ENCODE results near the gene ADRB1. TPM values are rescaled to one million over a fixed set of nuclear protein-coding genes. Genes with fewer than 3 reads are reported as not detected.

Gene ADRB1
- total RNA-seq, 1 experiment from 2014 or later, result 2.3 TPM

GRCh38 chr10:114073395-114074186 lies 29.9 kb downstream of the ADRB1 start:
- BruUV-seq (replicated peaks), result no TSS peak
- no peaks in the 10 kb centered on the region for H3K27me3 Mint-ChIP-seq (ENCODE audit: insufficient read depth, unreplicated experiment)
- TF ChIP-seq CTCF (IDR thresholded peaks at IDR 0.05; ENCODE audit: insufficient read depth in 1 of 2, low read depth in 1 of 2, low read length in 1 of 2, severe bottlenecking in 1 of 2, unreplicated experiment in 1 of 2), result no peak
- ChIA-PET POLR2A (no interaction called here), CTCF (no interaction called here)
- H3K9me3 Mint-ChIP-seq (ENCODE audit: unreplicated experiment), result no peaks in the 10 kb centered on the region
- DNase-seq, result no peak
- intact Hi-C loops (cut with micrococcal nuclease; ENCODE audit: unreplicated experiment), result no loop called here
- Histone ChIP-seq H3K9me3 (no peaks in the 10 kb centered on the region), H3K27me3 (replicated peaks; ENCODE audit: control insufficient read depth, insufficient read depth, low read length) (no peaks in the 10 kb centered on the region), H3K4me1 (no peaks in the 10 kb centered on the region), H3K4me3 (ENCODE audit: low read depth, low read length) (no peak overlapping the region), H3K36me3 (ENCODE audit: control insufficient read depth, insufficient read depth, low read length) (no peaks in the 10 kb centered on the region)
- no peaks in the 10 kb centered on the region for H3K4me1 Mint-ChIP-seq (ENCODE audit: low read depth, unreplicated experiment)
- no peak overlapping the region for H3K4me3 Mint-ChIP-seq (ENCODE audit: unreplicated experiment)
- H3K36me3 Mint-ChIP-seq (ENCODE audit: insufficient read depth, unreplicated experiment), result no peaks in the 10 kb centered on the region
- no peak overlapping the region for H3K27ac Mint-ChIP-seq (ENCODE audit: unreplicated experiment)

GRCh38 chr10:114075093-114075492 lies 31.4 kb downstream of the ADRB1 start:
- TF ChIP-seq CTCF (IDR thresholded peaks at IDR 0.05; ENCODE audit: insufficient read depth in 1 of 2, low read depth in 1 of 2, low read length in 1 of 2, severe bottlenecking in 1 of 2, unreplicated experiment in 1 of 2), result no peak
- Histone ChIP-seq H3K4me3 (ENCODE audit: low read depth, low read length) (no peak overlapping the region), H3K9me3 (no peaks in the 10 kb centered on the region), H3K27me3 (replicated peaks; ENCODE audit: control insufficient read depth, insufficient read depth, low read length) (no peaks in the 10 kb centered on the region), H3K36me3 (ENCODE audit: control insufficient read depth, insufficient read depth, low read length) (no peaks in the 10 kb centered on the region), H3K4me1 (no peaks in the 10 kb centered on the region)
- no peak for DNase-seq
- no peaks in the 10 kb centered on the region for H3K27me3 Mint-ChIP-seq (ENCODE audit: insufficient read depth, unreplicated experiment)
- no peaks in the 10 kb centered on the region for H3K4me1 Mint-ChIP-seq (ENCODE audit: low read depth, unreplicated experiment)
- ChIA-PET CTCF (no interaction called here), POLR2A (no interaction called here)
- H3K27ac Mint-ChIP-seq (ENCODE audit: unreplicated experiment), result no peak overlapping the region
- no peaks in the 10 kb centered on the region for H3K9me3 Mint-ChIP-seq (ENCODE audit: unreplicated experiment)
- H3K36me3 Mint-ChIP-seq (ENCODE audit: insufficient read depth, unreplicated experiment), result no peaks in the 10 kb centered on the region
- no peak overlapping the region for H3K4me3 Mint-ChIP-seq (ENCODE audit: unreplicated experiment)
- no TSS peak for BruUV-seq (replicated peaks)
- intact Hi-C loops (cut with micrococcal nuclease; ENCODE audit: unreplicated experiment), result no loop called here

- H3K27me3 Mint-ChIP-seq (ENCODE audit: insufficient read depth, unreplicated experiment), result no peaks in the 10 kb centered on the region
- no peaks in the 10 kb centered on the region for H3K36me3 Mint-ChIP-seq (ENCODE audit: insufficient read depth, unreplicated experiment)
- no peak overlapping the region for H3K4me3 ChIP-seq (ENCODE audit: low read depth, low read length)
- CTCF ChIA-PET, result no interaction called here
- no peak overlapping the region for H3K27ac Mint-ChIP-seq (ENCODE audit: unreplicated experiment)
- intact Hi-C loops (cut with micrococcal nuclease; ENCODE audit: unreplicated experiment), result no loop called here
- H3K4me1 Mint-ChIP-seq (ENCODE audit: low read depth, unreplicated experiment), result no peaks in the 10 kb centered on the region
- H3K9me3 ChIP-seq, result no peaks in the 10 kb centered on the region
- no TSS peak for BruUV-seq (replicated peaks)
- DNase-seq, result no peak
- H3K4me3 Mint-ChIP-seq (ENCODE audit: unreplicated experiment), result no peak overlapping the region
- H3K4me1 ChIP-seq, result peaks cover 4% of the 10 kb centered on the region; the same call in 1 of the 2 replicates
- no peaks in the 10 kb centered on the region for H3K27me3 ChIP-seq (replicated peaks; ENCODE audit: control insufficient read depth, insufficient read depth, low read length)
- no peak for TF ChIP-seq CTCF (IDR thresholded peaks at IDR 0.05; ENCODE audit: insufficient read depth in 1 of 2, low read depth in 1 of 2, low read length in 1 of 2, severe bottlenecking in 1 of 2, unreplicated experiment in 1 of 2)
- H3K36me3 ChIP-seq (ENCODE audit: control insufficient read depth, insufficient read depth, low read length), result no peaks in the 10 kb centered on the region
- POLR2A ChIA-PET, result no interaction called here
- H3K9me3 Mint-ChIP-seq (ENCODE audit: unreplicated experiment), result no peaks in the 10 kb centered on the region
These were observed 33.7 kb downstream of the ADRB1 start for GRCh38 chr10:114077347-114077746.

Measured in Caco-2 (cell line).